HepG2 (cell line): ENCODE results near the gene P2RY12. TPM values are rescaled to one million over a fixed set of nuclear protein-coding genes. Genes with fewer than 3 reads are reported as not detected.

ENCODE experiments used
- ATAC-seq: fragments of 200-7000 bp; cut with Tn5 transposase; 3 replicates; pipeline ENCODE4 v1.9.1; 2020; ENCODE audit warnings: mild to moderate bottlenecking, moderate library complexity
- BruUV-seq: library from RNA; stranded (reverse); fragments of 400-500 nt; replicated peaks from 2 replicates; lab custom pipeline; 2021; lab: Mats Ljungman, UMichigan
- CTCF ChIA-PET: fragments of 300-600 bp; formaldehyde crosslinking; extraction: SDS; loops from one replicate; lab custom pipeline; 2021; ENCODE audit warnings: low total read pairs, inconsistent platforms, low intra/inter-chr PET ratio; lab: Yijun Ruan, JAX
- POLR2A ChIA-PET: fragments of 350-600 bp; sonication (Branson Sonifier 250); formaldehyde crosslinking; loops from one replicate; lab custom pipeline; 2020; ENCODE audit warnings: antibody characterized with exemption, inconsistent platforms; lab: Yijun Ruan, JAX
- DNase-seq: peaks from one replicate; pipeline ENCODE4 v3.0.0-alpha.2; 2015; ENCODE audit warnings: low spot score
- FAIRE-seq: peaks from 3 replicates; lab custom pipeline; 2011; peaks lifted over from hg19 to GRCh38; lab: Jason Lieb, UNC
- H2AFZ ChIP-seq: one replicate; pipeline ENCODE4 v1.6.1; 2011; ENCODE audit warnings: low read length, inconsistent platforms
- H3K27ac ChIP-seq: fragments of 300-600 bp; 3 replicates; pipeline ENCODE4 v1.8.0; 2011; ENCODE audit warnings: mixed run types, mild to moderate bottlenecking, mixed read lengths, low read length, inconsistent platforms; ENCODE audit not compliant: insufficient read depth; ENCODE audit errors: extremely low read length
- H3K27me3 ChIP-seq, 2 experiments: fragments of 200-600 bp in 1 of 2; 2 replicates in 1 of 2; 3 replicates in 1 of 2; pipeline versions ENCODE4 v1.6.0 to v1.8.0; 2011; ENCODE audit warnings: low read length in 2 of 2, mild to moderate bottlenecking in 2 of 2, moderate library complexity in 2 of 2, inconsistent platforms in 1 of 2; ENCODE audit not compliant: insufficient read depth in 2 of 2, control insufficient read depth in 1 of 2
- H3K36me3 ChIP-seq, 2 experiments: fragments of 200-600 bp in 1 of 2; replicated peaks in 1 of 2; 2 replicates in 1 of 2; 3 replicates in 1 of 2; pipeline versions ENCODE4 v1.5.1 to v1.8.0; 2011; ENCODE audit warnings: low read length in 2 of 2, inconsistent platforms in 1 of 2; ENCODE audit not compliant: insufficient read depth in 2 of 2, control insufficient read depth in 1 of 2
- H3K4me1 ChIP-seq: 2 replicates; pipeline ENCODE4 v1.5.1; 2012; ENCODE audit warnings: low read length, inconsistent platforms; ENCODE audit not compliant: insufficient read depth
- H3K4me2 ChIP-seq: 2 replicates; pipeline ENCODE4 v1.6.0; 2011; ENCODE audit warnings: low read depth, low read length, inconsistent platforms
- H3K4me3 ChIP-seq, 3 experiments: fragments of 200-600 bp in 1 of 3; sonication (generic), shearing (Covaris generic) in 1 of 3; replicated peaks in 1 of 3; 2 replicates each; pipeline ENCODE4 v1.5.1; 2011 to 2016; ENCODE audit warnings: low read length in 3 of 3, inconsistent platforms in 2 of 3, low read depth in 2 of 3, mild to moderate bottlenecking in 2 of 3, control low read depth in 1 of 3, mixed read lengths in 1 of 3; ENCODE audit not compliant: insufficient read depth in 1 of 3
- H3K79me2 ChIP-seq: one replicate; pipeline ENCODE4 v1.6.1; 2011; ENCODE audit warnings: low read length, inconsistent platforms; ENCODE audit not compliant: insufficient read depth
- H3K9ac ChIP-seq: 2 replicates; pipeline ENCODE4 v1.6.0; 2011; ENCODE audit warnings: mild to moderate bottlenecking, low read depth, low read length, inconsistent platforms; ENCODE audit not compliant: insufficient read depth
- H3K9me3 ChIP-seq: 2 replicates; pipeline ENCODE4 v1.5.1; 2012; ENCODE audit warnings: mild to moderate bottlenecking, low read length
- H4K20me1 ChIP-seq: 2 replicates; pipeline ENCODE4 v1.6.0; 2011; ENCODE audit warnings: inconsistent platforms, mild to moderate bottlenecking, low read length, moderate library complexity; ENCODE audit not compliant: insufficient read depth
- AKNA ChIP-seq: sonication (generic); formaldehyde crosslinking; IDR thresholded peaks from 2 replicates; pipeline ENCODE4 v1.4.0; 2020; ENCODE audit warnings: missing genetic modification reagents, borderline replicate concordance
- GABPB1 ChIP-seq: IDR thresholded peaks from 2 replicates; pipeline ENCODE4 v1.6.1; 2016; ENCODE audit warnings: mild to moderate bottlenecking, missing genetic modification reagents, moderate library complexity, missing compliant biosample characterization
- GTF3A ChIP-seq: sonication (generic); formaldehyde crosslinking; conservative IDR thresholded peaks from 2 replicates; pipeline ENCODE4 v1.4.0; 2020; ENCODE audit warnings: mild to moderate bottlenecking, missing genetic modification reagents
- SIX1 ChIP-seq: sonication (generic); formaldehyde crosslinking; IDR thresholded peaks from 2 replicates; pipeline ENCODE4 v1.4.0; 2020; ENCODE audit warnings: missing genetic modification reagents, borderline replicate concordance
- SSRP1 ChIP-seq: IDR thresholded peaks from 2 replicates; pipeline ENCODE4 v1.6.1; 2016; ENCODE audit warnings: control low read depth
- ZNF225 ChIP-seq: sonication (generic); formaldehyde crosslinking; IDR thresholded peaks from 2 replicates; pipeline ENCODE4 v1.4.0; 2020; ENCODE audit warnings: mild to moderate bottlenecking, missing genetic modification reagents
- ZNF326 ChIP-seq: sonication (generic); formaldehyde crosslinking; IDR thresholded peaks from 2 replicates; pipeline ENCODE4 v1.4.0; 2020; ENCODE audit warnings: missing genetic modification reagents, borderline replicate concordance
- ZNF891 ChIP-seq: sonication (generic); formaldehyde crosslinking; IDR thresholded peaks from 2 replicates; pipeline ENCODE4 v1.5.0; 2020; ENCODE audit warnings: mild to moderate bottlenecking, missing genetic modification reagents
- WGBS: methylation state at CpG from one replicate; pipeline ENCODE4 v1.1.6; 2017; ENCODE audit warnings: low lambda C conversion rate; 5-methylcytosine and 5-hydroxymethylcytosine counted together
- in situ Hi-C: cut with HindIII; loops from 2 replicates; pipeline ENCODE4 v1.10.0; 2017; ENCODE audit warnings: low pct_unique_long_range_greater_than_20kb; ENCODE audit not compliant: extremely low pct_ligation_motif_present
- intact Hi-C: fragments of 100-400 bp; cut with micrococcal nuclease; formaldehyde crosslinking; loops from one replicate; pipeline ENCODE4 v1.10.0; 2022; ENCODE audit not compliant: unreplicated experiment
- polyA plus RNA-seq, 8 experiments: library from polyadenylated mRNA; depleted of rRNA in 3 of 8; stranded (reverse) in 7 of 8; unstranded in 1 of 8; fragments of >200 nt; fragmentation: Illumina TruSeq in 4 of 8; extraction: Trizol in 4 of 8; gene quantifications; 2 replicates each; pipeline versions ENCODE4 v1.2.1 to v1.2.3, GENCODE V29; 2011 to 2016; ENCODE audit warnings: low read depth in 4 of 8, missing spikeins in 1 of 8, mixed read lengths in 1 of 8; ENCODE audit not compliant: insufficient read depth in 1 of 8
- total RNA-seq, 5 experiments: library from RNA; depleted of rRNA; stranded (reverse); fragments of >200 nt; fragmentation: Illumina TruSeq; extraction: Trizol; gene quantifications; 2 replicates each; pipeline ENCODE4 v1.2.3, GENCODE V29; 2016; ENCODE audit warnings: low read depth in 1 of 5

Gene P2RY12
- total and polyA plus RNA-seq, 2 of the 13 experiments (the other 11 are each of a cell fraction or from before 2014, with no cell fraction given) = not detected

- TF ChIP-seq SIX1 (no peak), ZNF891 (CRISPR knock-in tag) (no peak), SSRP1 (CRISPR knock-in tag) (no peak), ZNF326 (CRISPR knock-in tag) (no peak), ZNF225 (CRISPR knock-in tag) (no peak), GABPB1 (CRISPR knock-in tag) (no peak), AKNA (CRISPR knock-in tag) (no peak), GTF3A (CRISPR knock-in tag) (no peak)
- TF ChIP-seq, all 625 proteins: peak for 0
- intact Hi-C loops = no loop called here
- no peak for ATAC-seq
- Histone ChIP-seq H3K36me3 (no peaks in the 10 kb centered on the region), H3K9me3 (no peaks in the 10 kb centered on the region), H3K4me1 (no peaks in the 10 kb centered on the region), H3K79me2 (no peaks in the 10 kb centered on the region), H4K20me1 (no peaks in the 10 kb centered on the region), H2AFZ (no peak overlapping the region), H3K9ac (no peak overlapping the region), H3K27me3 (no peaks in the 10 kb centered on the region), H3K4me2 (no peak overlapping the region), H3K4me3 (no peak overlapping the region), H3K27ac (no peak overlapping the region)
- DNase-seq = no peak
- CTCF ChIA-PET = no interaction called here
- POLR2A ChIA-PET = no interaction called here
- FAIRE-seq = no peak
- in situ Hi-C loops = no loop called here
- BruUV-seq = no TSS peak
- WGBS = 50% methylated on average over 2 of the region's 2 CpGs
Measured at GRCh38 chr3:151315136-151315535, 69.4 kb downstream of the P2RY12 start.
